ENCODE results near the gene SIX3.

The SIX3 gene

DNA sequence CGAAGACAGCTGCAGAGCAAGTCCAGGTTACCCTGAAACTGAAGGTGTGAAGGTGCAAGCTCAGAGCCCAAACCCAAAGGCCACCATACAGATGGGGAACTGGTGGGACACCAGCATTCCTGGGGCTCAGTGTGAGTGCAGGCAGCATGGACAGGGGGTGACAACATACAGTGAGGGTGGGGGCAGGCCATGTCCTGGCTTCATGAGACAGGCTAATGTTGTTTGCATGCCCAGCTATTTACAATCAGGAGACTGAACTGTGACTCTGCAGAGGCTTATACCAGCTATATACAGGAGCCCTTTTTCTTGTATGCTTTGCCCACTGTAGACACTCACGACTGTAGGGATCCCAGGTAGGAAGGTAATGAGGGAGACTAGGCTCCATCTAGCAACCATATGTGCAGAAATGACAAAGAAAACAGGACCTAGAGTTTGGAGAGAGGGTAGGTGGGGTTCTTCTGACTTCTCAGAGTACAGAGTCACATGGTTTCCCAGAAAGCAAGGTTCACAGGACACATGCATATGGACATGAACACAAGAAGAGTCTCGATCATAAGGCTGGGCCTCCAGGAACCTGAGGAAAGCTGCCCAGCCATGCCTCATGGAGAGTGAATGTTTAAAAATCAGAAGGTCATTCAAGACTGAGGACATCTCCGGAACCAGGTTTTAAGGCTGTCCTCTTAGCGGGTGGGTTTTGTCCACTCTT, 26.4 kb downstream of the SIX3 start:
- no peak for TF ChIP-seq POLR2AphosphoS5 (IDR thresholded peaks at IDR 0.05; ENCODE audit: low read depth)
- TF ChIP-seq, protein P1, sequence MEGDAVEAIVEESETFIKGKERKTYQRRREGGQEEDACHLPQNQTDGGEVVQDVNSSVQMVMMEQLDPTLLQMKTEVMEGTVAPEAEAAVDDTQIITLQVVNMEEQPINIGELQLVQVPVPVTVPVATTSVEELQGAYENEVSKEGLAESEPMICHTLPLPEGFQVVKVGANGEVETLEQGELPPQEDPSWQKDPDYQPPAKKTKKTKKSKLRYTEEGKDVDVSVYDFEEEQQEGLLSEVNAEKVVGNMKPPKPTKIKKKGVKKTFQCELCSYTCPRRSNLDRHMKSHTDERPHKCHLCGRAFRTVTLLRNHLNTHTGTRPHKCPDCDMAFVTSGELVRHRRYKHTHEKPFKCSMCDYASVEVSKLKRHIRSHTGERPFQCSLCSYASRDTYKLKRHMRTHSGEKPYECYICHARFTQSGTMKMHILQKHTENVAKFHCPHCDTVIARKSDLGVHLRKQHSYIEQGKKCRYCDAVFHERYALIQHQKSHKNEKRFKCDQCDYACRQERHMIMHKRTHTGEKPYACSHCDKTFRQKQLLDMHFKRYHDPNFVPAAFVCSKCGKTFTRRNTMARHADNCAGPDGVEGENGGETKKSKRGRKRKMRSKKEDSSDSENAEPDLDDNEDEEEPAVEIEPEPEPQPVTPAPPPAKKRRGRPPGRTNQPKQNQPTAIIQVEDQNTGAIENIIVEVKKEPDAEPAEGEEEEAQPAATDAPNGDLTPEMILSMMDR (IDR thresholded peaks at IDR 0.05; ENCODE audit: insufficient read depth, low read length) = no peak
- TF ChIP-seq SPI1 (IDR thresholded peaks at IDR 0.05; ENCODE audit: borderline replicate concordance, low read depth) = no peak
- TF ChIP-seq, protein P2, sequence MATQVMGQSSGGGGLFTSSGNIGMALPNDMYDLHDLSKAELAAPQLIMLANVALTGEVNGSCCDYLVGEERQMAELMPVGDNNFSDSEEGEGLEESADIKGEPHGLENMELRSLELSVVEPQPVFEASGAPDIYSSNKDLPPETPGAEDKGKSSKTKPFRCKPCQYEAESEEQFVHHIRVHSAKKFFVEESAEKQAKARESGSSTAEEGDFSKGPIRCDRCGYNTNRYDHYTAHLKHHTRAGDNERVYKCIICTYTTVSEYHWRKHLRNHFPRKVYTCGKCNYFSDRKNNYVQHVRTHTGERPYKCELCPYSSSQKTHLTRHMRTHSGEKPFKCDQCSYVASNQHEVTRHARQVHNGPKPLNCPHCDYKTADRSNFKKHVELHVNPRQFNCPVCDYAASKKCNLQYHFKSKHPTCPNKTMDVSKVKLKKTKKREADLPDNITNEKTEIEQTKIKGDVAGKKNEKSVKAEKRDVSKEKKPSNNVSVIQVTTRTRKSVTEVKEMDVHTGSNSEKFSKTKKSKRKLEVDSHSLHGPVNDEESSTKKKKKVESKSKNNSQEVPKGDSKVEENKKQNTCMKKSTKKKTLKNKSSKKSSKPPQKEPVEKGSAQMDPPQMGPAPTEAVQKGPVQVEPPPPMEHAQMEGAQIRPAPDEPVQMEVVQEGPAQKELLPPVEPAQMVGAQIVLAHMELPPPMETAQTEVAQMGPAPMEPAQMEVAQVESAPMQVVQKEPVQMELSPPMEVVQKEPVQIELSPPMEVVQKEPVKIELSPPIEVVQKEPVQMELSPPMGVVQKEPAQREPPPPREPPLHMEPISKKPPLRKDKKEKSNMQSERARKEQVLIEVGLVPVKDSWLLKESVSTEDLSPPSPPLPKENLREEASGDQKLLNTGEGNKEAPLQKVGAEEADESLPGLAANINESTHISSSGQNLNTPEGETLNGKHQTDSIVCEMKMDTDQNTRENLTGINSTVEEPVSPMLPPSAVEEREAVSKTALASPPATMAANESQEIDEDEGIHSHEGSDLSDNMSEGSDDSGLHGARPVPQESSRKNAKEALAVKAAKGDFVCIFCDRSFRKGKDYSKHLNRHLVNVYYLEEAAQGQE (IDR thresholded peaks at IDR 0.05; ENCODE audit: insufficient replicate concordance, low read depth) = no peak
- no peak for TF ChIP-seq GABPA (IDR thresholded peaks at IDR 0.05; ENCODE audit: low read depth)
- no peak for DNase-seq (ENCODE audit: low read depth in 1 of 2, low spot score in 1 of 2)
- H3K4me3 ChIP-seq (replicated peaks; ENCODE audit: insufficient read depth, low read length) = no peak overlapping the region
- no peak overlapping the region for H3K27ac ChIP-seq (replicated peaks)
- peaks cover 4% of the 10 kb centered on the region for H3K27me3 ChIP-seq (ENCODE audit: insufficient read depth, poor library complexity, severe bottlenecking)

DNA sequence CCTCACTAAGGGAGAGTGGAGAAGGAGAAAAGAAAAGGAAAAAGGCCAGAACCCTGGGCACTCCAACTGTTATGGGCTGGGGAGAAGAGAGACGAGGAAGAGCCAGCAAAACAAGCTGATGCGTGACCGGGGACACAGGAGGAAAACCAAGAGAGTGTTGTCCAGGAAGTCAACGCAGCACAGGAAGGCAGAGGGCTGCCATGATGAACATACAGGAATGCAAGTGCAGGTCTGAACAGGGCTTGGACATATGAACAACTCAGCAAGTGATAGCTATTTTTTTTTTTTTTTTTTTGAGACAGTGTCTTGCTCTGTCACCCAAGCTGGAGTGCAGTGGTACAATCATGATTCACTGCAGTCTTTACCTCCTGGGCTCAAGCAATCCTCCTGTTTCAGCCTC, 28.4 kb downstream of the SIX3 start:
- Histone ChIP-seq H3K27ac (replicated peaks) (no peak overlapping the region), H3K27me3 (ENCODE audit: insufficient read depth, poor library complexity, severe bottlenecking) (peaks cover under 1% of the 10 kb centered on the region), H3K4me3 (replicated peaks; ENCODE audit: insufficient read depth, low read length) (no peak overlapping the region)
- no peak for DNase-seq (ENCODE audit: low read depth in 1 of 2, low spot score in 1 of 2)
- TF ChIP-seq, protein P1 (IDR thresholded peaks at IDR 0.05; ENCODE audit: insufficient read depth, low read length) = no peak
- TF ChIP-seq GABPA (IDR thresholded peaks at IDR 0.05; ENCODE audit: low read depth) = no peak
- TF ChIP-seq POLR2AphosphoS5 (IDR thresholded peaks at IDR 0.05; ENCODE audit: low read depth) = no peak
- no peak for TF ChIP-seq SPI1 (IDR thresholded peaks at IDR 0.05; ENCODE audit: borderline replicate concordance, low read depth)
- TF ChIP-seq, protein P2 (IDR thresholded peaks at IDR 0.05; ENCODE audit: insufficient replicate concordance, low read depth) = no peak

DNA sequence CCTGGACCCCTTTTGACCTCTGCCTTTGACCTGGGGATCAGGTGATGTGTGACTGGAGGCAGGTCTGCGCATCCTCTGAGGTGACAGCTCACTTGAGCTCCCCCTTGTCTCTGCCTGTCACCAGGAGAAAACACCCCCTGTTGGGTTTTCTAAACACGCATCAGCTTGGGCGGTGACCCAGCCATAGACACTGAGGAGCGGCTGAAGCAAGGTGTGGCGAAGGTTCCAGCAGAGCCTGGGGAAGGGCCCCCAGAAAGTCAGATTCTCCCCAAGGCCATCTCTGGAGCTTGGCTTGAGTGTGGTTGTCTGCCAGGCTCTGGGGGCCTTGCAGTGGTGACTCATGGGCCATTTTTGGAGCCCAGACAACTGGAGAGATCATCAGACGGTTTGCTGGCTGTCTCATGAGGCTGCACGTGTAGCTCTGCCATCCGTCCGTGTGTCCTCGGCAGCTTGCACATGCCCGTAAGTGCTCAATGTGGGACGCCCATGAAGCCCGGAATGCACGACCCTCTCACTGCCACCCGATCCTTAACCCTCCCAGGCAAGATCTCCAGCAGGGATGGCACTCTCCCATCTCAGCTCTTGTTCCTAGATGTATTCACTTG, 29.4 kb downstream of the SIX3 start:
- TF ChIP-seq, protein P1 (IDR thresholded peaks at IDR 0.05; ENCODE audit: insufficient read depth, low read length) = no peak
- TF ChIP-seq SPI1 (IDR thresholded peaks at IDR 0.05; ENCODE audit: borderline replicate concordance, low read depth) (no peak), GABPA (IDR thresholded peaks at IDR 0.05; ENCODE audit: low read depth) (no peak), POLR2AphosphoS5 (IDR thresholded peaks at IDR 0.05; ENCODE audit: low read depth) (no peak)
- TF ChIP-seq, protein P2 (IDR thresholded peaks at IDR 0.05; ENCODE audit: insufficient replicate concordance, low read depth) = no peak
- no peak overlapping the region for H3K27ac ChIP-seq (replicated peaks)
- H3K4me3 ChIP-seq (replicated peaks; ENCODE audit: insufficient read depth, low read length) = no peak overlapping the region
- DNase-seq (ENCODE audit: low read depth in 1 of 2, low spot score in 1 of 2) = no peak
- H3K27me3 ChIP-seq (ENCODE audit: insufficient read depth, poor library complexity, severe bottlenecking) = no peaks in the 10 kb centered on the region

Data from HL-60 (cell line).